Neural progenitor cell (in vitro differentiated cells): Measurements from ENCODE around the gene FPR2. TPM values are rescaled to one million over a fixed set of nuclear protein-coding genes. Genes with fewer than 3 reads are reported as not detected.
"Not testable (repeated sequence)": the region's sequence is repeated elsewhere in the genome, so short reads cannot be mapped to it uniquely, and the experiment has no call there.

Experiments used
- DNase-seq: peaks from one replicate; pipeline ENCODE4 v3.0.0-alpha.2; 2016; ENCODE audit warnings: low spot score
- H2AFZ ChIP-seq: fragments of 200-600 bp; sonication (generic); replicated peaks from 2 replicates; pipeline ENCODE4 v1.6.1; 2016; ENCODE audit warnings: antibody characterized with exemption
- H3F3A ChIP-seq: fragments of 200-600 bp; sonication (generic); 2 replicates; pipeline ENCODE4 v1.6.1; 2016; ENCODE audit warnings: antibody characterized with exemption, low read depth
- H3K27ac ChIP-seq: fragments of 200-600 bp; sonication (generic); 2 replicates; pipeline ENCODE4 v1.5.1; 2016; ENCODE audit warnings: mild to moderate bottlenecking
- H3K27me3 ChIP-seq: fragments of 200-600 bp; sonication (generic); 2 replicates; pipeline ENCODE4 v1.6.1; 2016; ENCODE audit warnings: mild to moderate bottlenecking, moderate library complexity
- H3K36me3 ChIP-seq: fragments of 200-600 bp; sonication (generic); 2 replicates; pipeline ENCODE4 v1.5.1; 2016
- H3K4me1 ChIP-seq: fragments of 200-600 bp; sonication (generic); 2 replicates; pipeline ENCODE4 v1.6.1; 2016; ENCODE audit warnings: mixed run types
- H3K4me2 ChIP-seq: fragments of 200-600 bp; sonication (generic); 2 replicates; pipeline ENCODE4 v1.6.1; 2016
- H3K4me3 ChIP-seq: fragments of 200-600 bp; sonication (generic); 2 replicates; pipeline ENCODE4 v1.5.1; 2016
- H3K79me2 ChIP-seq: fragments of 200-600 bp; sonication (generic); 2 replicates; pipeline ENCODE4 v1.6.1; 2016; ENCODE audit warnings: low read depth
- H3K9ac ChIP-seq: fragments of 200-600 bp; sonication (generic); 2 replicates; pipeline ENCODE4 v1.6.1; 2016
- H3K9me3 ChIP-seq: fragments of 200-600 bp; sonication (generic); 2 replicates; pipeline ENCODE4 v1.5.1; 2016; ENCODE audit warnings: low read depth
- H4K20me1 ChIP-seq: fragments of 200-600 bp; sonication (generic); 2 replicates; pipeline ENCODE4 v1.6.1; 2016; ENCODE audit warnings: low read depth
- H3K27ac Mint-ChIP-seq: 3 replicates; pipeline ENCODE4 v1.8.0; 2021; ENCODE audit warnings: mixed read lengths
- H3K27me3 Mint-ChIP-seq: 2 replicates; pipeline ENCODE4 v1.8.0; 2022; ENCODE audit warnings: low read depth, mild to moderate bottlenecking, inconsistent platforms, moderate library complexity, mixed read lengths; ENCODE audit not compliant: insufficient read depth
- H3K36me3 Mint-ChIP-seq: 3 replicates; pipeline ENCODE4 v1.8.0; 2021; ENCODE audit warnings: mixed read lengths
- H3K4me1 Mint-ChIP-seq: 3 replicates; pipeline ENCODE4 v1.8.0; 2021; ENCODE audit warnings: mixed read lengths
- H3K4me3 Mint-ChIP-seq: 3 replicates; pipeline ENCODE4 v1.8.0; 2021; ENCODE audit warnings: mild to moderate bottlenecking, moderate library complexity, mixed read lengths
- H3K9me3 Mint-ChIP-seq: 3 replicates; pipeline ENCODE4 v1.8.0; 2020; ENCODE audit warnings: mixed read lengths
- EZH2 ChIP-seq: fragments of 200-600 bp; sonication (generic); IDR thresholded peaks from 2 replicates; pipeline ENCODE4 v1.6.1; 2017; ENCODE audit warnings: antibody characterized with exemption, mild to moderate bottlenecking, moderate library complexity
- EZH2phosphoT487 ChIP-seq: fragments of 200-600 bp; sonication (generic); IDR thresholded peaks from 2 replicates; pipeline ENCODE4 v1.6.1; 2017; ENCODE audit warnings: antibody characterized with exemption
- total RNA-seq: library from RNA; depleted of rRNA; stranded (reverse); fragments of >200 nt; gene quantifications from 2 replicates; pipeline ENCODE4 v1.2.3, GENCODE V29; 2015; ENCODE audit warnings: low replicate concordance
- TF ChIP-seq, protein P1 (sequence below): fragments of 200-600 bp; sonication (generic); IDR thresholded peaks from 2 replicates; pipeline ENCODE4 v1.5.1; 2017; ENCODE audit warnings: antibody characterized with exemption, mild to moderate bottlenecking

The FPR2 gene
- total RNA-seq, 1 donor from 2014 or later = not detected

DNA sequence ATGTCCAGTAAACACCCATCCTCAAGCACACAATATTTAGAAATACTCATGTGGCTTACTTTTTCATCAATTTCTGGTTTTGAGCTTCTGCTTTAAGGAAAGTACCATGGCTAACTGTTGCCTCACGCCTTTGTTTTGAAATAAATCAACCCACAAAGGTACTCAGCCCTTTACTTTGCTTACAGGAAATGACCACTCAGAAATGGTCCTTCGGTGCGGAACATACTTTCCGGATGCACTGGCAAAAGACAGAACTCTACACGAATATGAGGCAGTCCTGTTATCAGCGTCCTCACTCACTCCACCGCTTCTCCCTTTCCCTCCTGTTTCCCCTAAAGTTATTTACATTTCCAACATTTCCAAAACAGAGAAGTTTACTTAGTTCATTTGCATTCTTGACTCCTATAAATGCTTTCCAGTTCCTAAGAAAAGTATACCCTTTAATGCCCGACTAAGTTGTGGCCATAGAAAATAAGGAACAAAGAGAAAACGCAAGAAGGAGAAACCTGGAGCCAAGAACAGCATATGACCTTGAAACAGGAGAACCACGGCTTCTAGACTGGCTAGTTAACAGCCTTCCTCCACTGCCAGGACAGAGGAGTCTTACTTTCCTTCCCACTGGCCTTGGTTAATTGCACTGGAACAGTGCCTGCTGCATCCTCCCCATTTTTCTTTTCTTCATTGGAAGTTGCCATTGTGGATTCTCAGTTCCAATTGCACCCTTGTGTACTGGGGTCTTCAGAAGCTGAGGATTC lies 10.6 kb downstream of the FPR2 start:
- no peak overlapping the region for H3K9ac ChIP-seq
- Mint-ChIP-seq H3K27ac (no peak overlapping the region), H3K9me3 (no peaks in the 10 kb centered on the region), H3K36me3 (no peaks in the 10 kb centered on the region), H3K4me3 (no peak overlapping the region), H3K4me1 (no peaks in the 10 kb centered on the region), H3K27me3 (no peaks in the 10 kb centered on the region)
- no peaks in the 10 kb centered on the region for H3K36me3 ChIP-seq
- no peak overlapping the region for H3K4me2 ChIP-seq
- H3K4me3 ChIP-seq = no peak overlapping the region
- H3K9me3 ChIP-seq = no peaks in the 10 kb centered on the region
- H2AFZ ChIP-seq = no peak overlapping the region
- H3F3A ChIP-seq = no peaks in the 10 kb centered on the region
- DNase-seq = no peak
- no peaks in the 10 kb centered on the region for H4K20me1 ChIP-seq
- no peaks in the 10 kb centered on the region for H3K4me1 ChIP-seq
- H3K27me3 ChIP-seq = no peaks in the 10 kb centered on the region
- no peak overlapping the region for H3K27ac ChIP-seq
- H3K79me2 ChIP-seq = no peaks in the 10 kb centered on the region
- TF ChIP-seq, protein P1, sequence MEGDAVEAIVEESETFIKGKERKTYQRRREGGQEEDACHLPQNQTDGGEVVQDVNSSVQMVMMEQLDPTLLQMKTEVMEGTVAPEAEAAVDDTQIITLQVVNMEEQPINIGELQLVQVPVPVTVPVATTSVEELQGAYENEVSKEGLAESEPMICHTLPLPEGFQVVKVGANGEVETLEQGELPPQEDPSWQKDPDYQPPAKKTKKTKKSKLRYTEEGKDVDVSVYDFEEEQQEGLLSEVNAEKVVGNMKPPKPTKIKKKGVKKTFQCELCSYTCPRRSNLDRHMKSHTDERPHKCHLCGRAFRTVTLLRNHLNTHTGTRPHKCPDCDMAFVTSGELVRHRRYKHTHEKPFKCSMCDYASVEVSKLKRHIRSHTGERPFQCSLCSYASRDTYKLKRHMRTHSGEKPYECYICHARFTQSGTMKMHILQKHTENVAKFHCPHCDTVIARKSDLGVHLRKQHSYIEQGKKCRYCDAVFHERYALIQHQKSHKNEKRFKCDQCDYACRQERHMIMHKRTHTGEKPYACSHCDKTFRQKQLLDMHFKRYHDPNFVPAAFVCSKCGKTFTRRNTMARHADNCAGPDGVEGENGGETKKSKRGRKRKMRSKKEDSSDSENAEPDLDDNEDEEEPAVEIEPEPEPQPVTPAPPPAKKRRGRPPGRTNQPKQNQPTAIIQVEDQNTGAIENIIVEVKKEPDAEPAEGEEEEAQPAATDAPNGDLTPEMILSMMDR = no peak
- TF ChIP-seq EZH2 = no peak
- no peak for TF ChIP-seq EZH2phosphoT487

DNA sequence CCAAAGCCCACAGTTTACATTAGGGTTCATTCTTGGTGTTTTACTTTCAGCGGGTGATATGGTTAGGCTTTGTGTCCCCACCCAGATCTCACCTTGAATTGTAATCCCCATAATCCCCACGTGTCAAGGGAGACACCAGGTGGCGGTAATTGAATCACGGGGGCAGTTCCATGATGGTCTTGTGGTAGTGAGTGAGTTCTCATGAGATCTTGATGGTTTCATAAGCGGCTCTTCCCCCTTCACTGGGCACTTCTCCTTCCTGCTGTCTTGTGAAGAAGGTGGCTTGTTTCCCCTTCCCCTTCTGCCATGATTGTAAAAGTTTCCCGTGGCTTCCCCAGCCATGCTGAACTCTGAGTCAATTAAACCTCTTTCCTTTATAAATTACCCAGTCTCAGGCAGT lies 12.0 kb downstream of the FPR2 start:
- Histone ChIP-seq H3K27ac (no peak overlapping the region), H3K79me2 (no peaks in the 10 kb centered on the region), H3K4me1 (no peaks in the 10 kb centered on the region), H3K4me2 (no peak overlapping the region), H3K4me3 (no peak overlapping the region), H4K20me1 (no peaks in the 10 kb centered on the region), H3K9ac (no peak overlapping the region), H3K36me3 (no peaks in the 10 kb centered on the region), H2AFZ (no peak overlapping the region), H3K9me3 (no peaks in the 10 kb centered on the region), H3K27me3 (no peaks in the 10 kb centered on the region), H3F3A (no peaks in the 10 kb centered on the region)
- peaks cover 2% of the 10 kb centered on the region for H3K27me3 Mint-ChIP-seq
- no peak overlapping the region for H3K4me3 Mint-ChIP-seq
- no peaks in the 10 kb centered on the region for H3K36me3 Mint-ChIP-seq
- DNase-seq = no peak
- TF ChIP-seq EZH2 (no peak), EZH2phosphoT487 (no peak)
- TF ChIP-seq, protein P1 = no peak
- no peaks in the 10 kb centered on the region for H3K9me3 Mint-ChIP-seq
- H3K4me1 Mint-ChIP-seq = no peaks in the 10 kb centered on the region
- no peak overlapping the region for H3K27ac Mint-ChIP-seq

DNA sequence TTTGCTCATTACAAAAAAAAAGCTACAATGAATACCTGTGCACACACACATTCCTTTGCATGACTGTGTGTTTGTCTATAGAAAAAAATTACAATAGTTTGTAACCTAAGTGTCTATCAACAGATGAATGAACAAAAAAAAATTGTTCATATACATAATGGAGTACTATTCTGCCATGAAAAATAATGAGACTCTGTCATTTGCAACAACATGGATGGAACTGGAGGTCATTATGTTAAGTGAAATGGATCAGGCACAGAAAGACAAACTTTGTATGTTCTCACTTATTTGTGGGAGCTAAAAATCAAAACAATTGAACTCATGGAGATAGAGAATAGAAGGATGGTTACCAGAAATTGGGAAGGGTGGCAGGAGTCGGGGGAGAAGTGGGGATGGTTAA lies 15.6 kb downstream of the FPR2 start:
- not testable (repeated sequence) for H3K9me3 ChIP-seq, DNase-seq, H3K4me1 Mint-ChIP-seq, H3K9ac ChIP-seq, H3K79me2 ChIP-seq, H3K27ac ChIP-seq, H2AFZ ChIP-seq, H3K4me3 Mint-ChIP-seq, H3K9me3 Mint-ChIP-seq, H3K27ac Mint-ChIP-seq, H3K36me3 Mint-ChIP-seq, H3K36me3 ChIP-seq, H3K27me3 ChIP-seq, H4K20me1 ChIP-seq, H3K4me3 ChIP-seq, H3K4me2 ChIP-seq, H3K27me3 Mint-ChIP-seq, H3K4me1 ChIP-seq, H3F3A ChIP-seq

DNA sequence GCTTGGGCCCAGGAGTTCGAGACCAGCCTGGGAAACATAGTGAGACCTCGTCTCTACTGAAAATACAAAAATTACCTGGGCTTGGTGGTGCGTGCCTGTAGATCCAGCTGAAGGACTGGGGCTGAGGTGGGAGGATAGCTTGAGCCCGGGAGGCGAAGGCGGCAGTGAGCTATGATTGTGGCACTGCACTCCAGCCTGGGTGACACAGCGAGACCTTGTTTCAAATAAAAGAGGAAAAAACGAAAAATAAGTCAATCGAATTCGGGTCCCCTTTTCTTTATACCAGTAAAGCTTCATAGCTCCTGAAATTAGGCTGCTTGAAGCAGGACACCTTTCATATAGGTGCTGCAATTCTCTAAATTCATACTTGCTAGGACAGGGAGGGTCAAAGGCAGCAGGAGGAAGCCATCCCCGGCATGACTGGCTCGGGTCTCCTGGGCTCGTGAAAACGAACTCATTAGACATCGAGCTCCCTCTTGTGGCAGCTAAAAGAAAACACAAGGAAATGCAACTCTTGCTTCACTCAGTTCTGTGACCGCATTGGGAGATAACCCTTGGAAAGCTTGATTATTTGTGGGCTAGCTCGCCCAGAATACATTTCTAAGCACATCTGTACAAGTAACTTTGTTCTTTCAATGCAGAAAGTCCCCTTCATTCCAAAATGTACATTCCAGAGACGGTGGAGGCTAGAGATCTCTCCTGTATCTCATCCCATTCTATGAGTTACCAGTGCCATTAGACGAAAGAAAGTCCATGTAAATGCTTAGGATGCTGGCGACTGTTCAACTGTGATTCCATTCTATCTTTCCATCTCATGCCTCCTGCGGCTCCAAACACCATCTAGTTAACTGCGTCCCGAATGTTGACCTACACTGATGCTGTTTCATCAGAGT lies 16.8 kb downstream of the FPR2 start:
- H2AFZ ChIP-seq = peak overlapping the region; percentile 19
- Mint-ChIP-seq H3K27me3 (peaks cover 9% of the 10 kb centered on the region), H3K27ac (no peak overlapping the region), H3K4me1 (no peaks in the 10 kb centered on the region), H3K36me3 (no peaks in the 10 kb centered on the region), H3K9me3 (no peaks in the 10 kb centered on the region), H3K4me3 (no peak overlapping the region)
- no peaks in the 10 kb centered on the region for H4K20me1 ChIP-seq
- no peak overlapping the region for H3K4me2 ChIP-seq
- H3F3A ChIP-seq = no peaks in the 10 kb centered on the region
- H3K4me3 ChIP-seq = no peak overlapping the region
- peak; percentile 85 for DNase-seq
- H3K79me2 ChIP-seq = no peaks in the 10 kb centered on the region
- H3K4me1 ChIP-seq = no peaks in the 10 kb centered on the region
- no peak overlapping the region for H3K27ac ChIP-seq
- no peaks in the 10 kb centered on the region for H3K9me3 ChIP-seq
- H3K27me3 ChIP-seq = peaks cover 20% of the 10 kb centered on the region
- H3K9ac ChIP-seq = no peak overlapping the region
- no peak for TF ChIP-seq EZH2
- TF ChIP-seq, protein P1 = peak; percentile 73
- TF ChIP-seq EZH2phosphoT487 = no peak
- no peaks in the 10 kb centered on the region for H3K36me3 ChIP-seq
